GM19035 (cell line): ENCODE measurements around the gene HCN3.
"Not testable (repeated sequence)": the region's sequence is repeated elsewhere in the genome, so short reads cannot be mapped to it uniquely, and the experiment has no call there.

Experiments used
- ATAC-seq: cut with Tn5 transposase; IDR thresholded peaks from one replicate; pipeline ENCODE4 v1.9.1; 2021; ENCODE audit not compliant: unreplicated experiment

The HCN3 gene

GRCh38 chr1:155282488-155283091 lies 5.3 kb downstream of the HCN3 start:
- ATAC-seq = no peak

- no peak for ATAC-seq
Measured at GRCh38 chr1:155284476-155284875, 7.2 kb downstream of the HCN3 start.

GRCh38 chr1:155285063-155285462 lies 7.8 kb downstream of the HCN3 start:
- ATAC-seq = no peak

GRCh38 chr1:155285631-155286044 lies 8.4 kb downstream of the HCN3 start:
- no peak for ATAC-seq

- no peak for ATAC-seq
Measured at GRCh38 chr1:155286544-155286943, 9.3 kb downstream of the HCN3 start.

- no peak for ATAC-seq
Measured at GRCh38 chr1:155287987-155288543, 10.8 kb downstream of the HCN3 start.

- ATAC-seq = not testable (repeated sequence)
Measured at GRCh38 chr1:155291006-155291405, 13.7 kb downstream of the HCN3 start.

GRCh38 chr1:155293086-155293749 lies 16.0 kb downstream of the HCN3 start:
- no peak for ATAC-seq

- ATAC-seq = no peak
Measured at GRCh38 chr1:155294520-155295182, 17.4 kb downstream of the HCN3 start.

- ATAC-seq = no peak
Measured at GRCh38 chr1:155295183-155295941, 18.1 kb downstream of the HCN3 start.

- no peak for ATAC-seq
Measured at GRCh38 chr1:155295942-155296267, 18.6 kb downstream of the HCN3 start.

- no peak for ATAC-seq
Measured at GRCh38 chr1:155296661-155297060, 19.4 kb downstream of the HCN3 start.

GRCh38 chr1:155297384-155297783 lies 20.1 kb downstream of the HCN3 start:
- no peak for ATAC-seq

- no peak for ATAC-seq
Measured at GRCh38 chr1:155300024-155300423, 22.8 kb downstream of the HCN3 start.

- ATAC-seq = no peak
Measured at GRCh38 chr1:155300553-155301329, 23.5 kb downstream of the HCN3 start.

GRCh38 chr1:155301342-155301841 lies 24.1 kb downstream of the HCN3 start, which contains the start of gene PKLR:
TSS of gene PKLR (minus strand) at chr1:155301438. CDS start at chr1:155301395, 43 bp downstream.
- no peak for ATAC-seq

- no peak for ATAC-seq
Measured at GRCh38 chr1:155304558-155305063, 27.3 kb downstream of the HCN3 start.

GRCh38 chr1:155305881-155306391 lies 28.7 kb downstream of the HCN3 start:
- ATAC-seq = no peak

GRCh38 chr1:155307247-155307740 lies 30.0 kb downstream of the HCN3 start:
- no peak for ATAC-seq
